HG02870 (cell line): ENCODE results near the gene FAT1.

Experiments used
- ATAC-seq: cut with Tn5 transposase; IDR thresholded peaks from one replicate; pipeline ENCODE4 v1.9.1; 2021; ENCODE audit warnings: mild to moderate bottlenecking, moderate library complexity; ENCODE audit not compliant: unreplicated experiment

Gene FAT1

DNA sequence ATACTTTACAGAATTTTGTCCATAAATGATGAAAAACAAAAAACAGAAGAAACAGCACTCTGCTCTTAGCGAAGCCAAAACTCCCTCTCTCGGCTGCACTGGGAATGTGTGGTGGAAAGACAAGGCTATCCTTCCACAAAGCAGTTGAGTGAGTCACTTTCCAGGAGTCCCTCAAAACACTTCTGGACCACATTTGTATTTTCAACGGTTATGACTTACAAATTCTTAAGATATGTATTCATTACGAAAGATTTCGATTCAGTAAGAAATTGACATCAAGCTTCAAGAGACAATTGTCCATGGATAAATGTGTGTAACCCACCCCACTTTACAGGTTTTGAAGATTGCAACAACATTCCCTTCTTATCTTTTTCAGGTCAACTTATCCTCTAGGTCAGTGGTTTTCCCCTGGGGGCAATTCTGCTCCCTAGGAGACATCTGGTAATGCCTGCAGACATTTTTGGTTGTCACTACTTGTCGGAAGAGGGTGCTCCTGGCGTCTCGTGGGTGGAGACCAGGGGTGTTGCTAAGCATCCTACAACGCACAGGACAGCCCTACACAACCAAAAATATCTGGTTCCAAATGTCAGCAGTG is 101.6 kb downstream of the FAT1 start:
- ATAC-seq: no peak

DNA sequence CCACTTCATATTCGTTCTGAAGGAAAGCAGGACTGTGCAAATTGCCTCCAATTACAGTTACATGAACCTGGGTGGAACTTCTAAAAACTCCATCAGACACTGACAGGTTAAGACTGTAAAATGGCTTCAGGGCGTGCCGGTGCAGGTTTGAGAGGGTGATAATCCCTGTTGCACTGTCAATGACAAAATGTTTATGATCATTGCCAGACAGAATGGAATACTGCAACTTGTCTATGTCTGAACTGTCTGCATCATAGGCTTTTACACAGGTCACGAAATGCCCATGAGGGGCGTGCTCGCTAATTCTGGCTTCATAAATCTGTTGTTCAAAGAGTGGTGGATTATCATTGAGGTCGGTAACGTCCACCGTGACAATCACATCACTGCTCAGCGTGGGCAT is 104.6 kb downstream of the FAT1 start:
- ATAC-seq: no peak

DNA sequence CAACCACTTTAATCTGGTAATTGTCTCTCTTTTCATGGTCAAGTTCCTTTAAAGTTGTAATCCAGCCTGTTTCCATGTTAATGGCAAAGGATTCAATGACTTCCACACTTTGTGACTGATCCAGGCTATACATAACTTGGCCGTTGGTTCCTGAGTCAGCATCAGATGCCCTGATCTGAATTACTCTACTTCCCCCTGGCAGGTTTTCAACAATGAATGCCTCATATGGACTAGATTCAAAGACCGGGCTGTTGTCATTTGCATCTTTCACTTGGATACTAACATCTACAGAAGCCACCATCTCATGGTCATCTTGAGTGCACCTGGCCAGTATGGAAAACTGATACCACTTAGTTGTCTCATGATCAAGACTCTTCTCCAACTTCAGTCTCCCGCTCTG is 105.7 kb downstream of the FAT1 start:
- ATAC-seq: no peak

DNA sequence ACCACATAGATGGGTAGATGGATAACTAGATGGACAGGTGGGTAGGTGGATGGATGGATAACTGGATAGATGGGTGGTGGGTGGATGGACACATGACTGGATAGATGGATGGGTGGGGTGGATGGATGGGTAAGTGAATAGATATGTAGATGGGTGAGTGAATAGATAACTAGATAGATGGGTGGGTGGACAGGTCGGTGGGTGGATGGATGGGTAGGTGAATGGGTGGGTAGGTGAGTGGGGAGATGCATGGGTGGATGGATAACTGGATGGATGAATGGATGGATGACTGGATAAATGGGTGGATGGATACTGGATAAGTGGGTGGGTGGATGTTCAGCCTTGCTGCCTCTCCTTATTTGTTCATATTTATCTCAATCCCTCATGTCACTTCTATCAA is 116.2 kb downstream of the FAT1 start:
- ATAC-seq: no peak

DNA sequence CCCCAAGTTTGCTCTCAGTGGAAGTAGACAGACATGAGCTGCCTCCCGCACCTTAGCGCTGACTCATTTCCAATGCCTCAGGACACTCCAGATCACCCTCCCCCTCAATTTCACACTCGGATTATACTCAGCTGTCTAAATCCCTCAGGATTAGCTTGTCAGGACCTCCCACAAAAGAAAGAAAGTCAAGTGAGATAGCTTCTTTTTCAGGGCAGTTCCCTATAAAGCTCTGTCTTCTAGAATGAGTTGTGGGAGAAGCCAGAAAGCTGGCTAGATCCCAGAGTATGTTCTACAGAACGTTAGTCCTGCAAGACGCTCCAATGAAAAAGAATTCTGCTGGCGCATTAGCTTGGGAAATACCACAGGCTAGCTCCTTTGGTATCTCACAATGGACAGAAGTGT is 117.1 kb downstream of the FAT1 start:
- ATAC-seq: no peak

DNA sequence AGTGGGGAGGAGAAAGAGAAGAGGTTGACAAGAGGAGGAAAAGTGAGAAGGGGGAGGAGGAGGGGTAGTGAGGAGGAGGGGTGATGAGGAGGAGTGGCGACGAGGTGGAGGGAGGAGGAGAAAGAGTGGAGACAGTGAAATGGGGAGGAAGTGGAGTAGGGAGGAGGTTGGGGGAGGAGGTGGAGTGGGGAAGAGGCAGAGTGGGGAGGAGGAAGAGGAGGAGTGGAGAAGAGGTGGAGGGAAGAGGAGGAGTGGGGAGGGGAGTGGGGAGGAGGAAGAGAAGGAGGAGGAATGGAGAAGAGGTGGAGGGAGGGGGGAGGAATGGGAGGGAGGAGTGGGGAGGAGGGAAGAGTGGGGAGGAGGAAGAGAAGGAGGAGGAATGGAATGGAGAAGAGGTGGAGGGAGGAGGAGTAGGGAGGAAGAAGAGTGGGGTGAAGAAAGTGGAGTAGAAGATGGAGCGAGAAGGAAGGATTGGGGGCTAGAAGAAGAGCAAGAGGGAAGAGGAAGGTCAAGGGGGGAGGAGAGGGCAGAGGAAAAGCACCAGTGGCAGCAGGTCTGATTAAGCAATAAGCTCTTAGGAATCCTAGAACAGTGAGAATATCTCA is 118.3 kb downstream of the FAT1 start:
- ATAC-seq: no peak

DNA sequence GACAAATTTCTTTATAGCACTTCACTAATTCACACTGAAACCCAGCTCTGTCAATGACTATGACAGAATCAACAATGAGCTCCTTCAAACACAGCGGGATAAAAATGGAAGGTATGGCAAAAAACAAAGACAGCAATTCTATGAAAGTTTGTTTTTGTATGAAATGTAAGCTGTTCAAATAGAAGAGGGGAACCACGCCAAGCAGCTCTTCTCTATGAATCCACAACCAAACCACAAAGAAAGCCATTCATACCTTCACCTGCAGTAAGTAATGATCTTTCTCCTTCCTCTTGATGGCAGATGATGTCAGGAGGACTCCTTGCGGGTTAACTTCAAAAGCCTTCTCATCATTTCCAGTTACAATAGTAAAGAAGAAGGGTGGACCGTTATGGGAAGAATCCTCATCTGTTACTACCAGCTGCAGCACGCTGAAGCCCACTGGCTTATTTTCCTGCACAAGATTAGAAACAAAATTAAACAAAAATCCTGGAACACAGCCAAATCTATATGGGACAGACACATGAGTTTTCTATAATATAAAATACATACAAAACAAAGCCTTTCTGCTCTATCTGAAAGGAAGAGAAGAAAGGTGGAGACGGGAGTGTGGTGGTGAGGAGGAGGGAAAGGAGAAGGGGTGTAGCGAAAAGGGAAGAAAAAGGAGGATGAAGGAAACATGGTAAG is 119.4 kb downstream of the FAT1 start:
- ATAC-seq: no peak

DNA sequence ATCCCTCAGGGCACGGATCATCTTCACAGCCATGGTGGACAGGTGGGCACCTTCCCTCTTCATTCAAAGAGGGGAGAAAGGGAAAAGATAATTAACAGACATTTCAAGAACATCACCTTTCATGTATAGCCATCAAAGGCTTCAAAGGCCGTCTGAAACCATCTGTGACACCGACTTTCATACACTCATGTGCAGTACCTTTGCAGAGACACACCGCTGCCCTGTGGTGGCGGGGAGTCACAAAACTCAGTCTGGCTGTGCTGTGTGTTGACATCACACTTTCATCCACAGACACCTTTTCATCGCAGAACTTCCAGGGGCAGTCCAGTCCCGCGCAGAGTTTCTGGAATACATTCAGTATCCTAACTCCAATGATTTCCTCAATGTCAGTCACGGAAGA is 120.7 kb downstream of the FAT1 start:
- ATAC-seq: no peak

DNA sequence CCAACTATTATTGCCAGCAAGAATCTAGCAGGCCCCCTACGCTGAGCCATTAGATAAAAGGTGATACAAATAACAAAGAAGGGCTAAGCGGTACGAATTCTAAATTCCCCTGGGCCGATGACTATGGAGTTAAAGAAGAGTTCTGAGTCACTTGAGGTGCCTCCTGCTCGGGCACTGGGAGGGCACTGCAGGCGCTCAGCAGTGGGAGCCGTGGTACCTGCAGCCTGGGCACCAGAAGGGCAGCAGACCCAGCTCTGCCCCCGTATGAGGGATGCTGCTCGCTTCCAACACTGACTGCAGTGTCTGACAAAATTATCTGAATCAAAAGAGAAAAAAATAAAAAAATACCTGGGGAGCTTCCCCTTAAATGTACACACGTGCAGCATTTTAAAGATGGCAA is 124.2 kb downstream of the FAT1 start:
- no peak for ATAC-seq

DNA sequence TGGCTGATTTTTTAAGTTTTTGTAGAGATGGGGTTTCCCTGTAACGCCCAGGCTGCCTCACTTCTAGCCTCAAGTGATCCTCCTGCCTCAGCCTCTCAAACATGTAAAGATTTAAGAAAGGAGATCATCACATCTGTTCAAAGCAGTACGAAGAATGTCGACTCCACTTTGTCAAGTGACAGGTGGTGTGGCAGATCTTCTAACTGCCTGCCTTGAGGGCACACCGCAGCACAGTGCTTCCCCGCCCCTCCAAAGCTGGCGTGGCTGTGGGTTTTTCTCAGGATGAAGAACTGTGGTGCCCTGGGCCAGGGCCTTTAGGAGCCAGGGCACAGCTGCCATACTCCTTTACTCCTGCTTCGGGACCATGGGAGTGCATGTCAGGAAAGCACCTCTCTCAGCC is 125.0 kb downstream of the FAT1 start:
- no peak for ATAC-seq

DNA sequence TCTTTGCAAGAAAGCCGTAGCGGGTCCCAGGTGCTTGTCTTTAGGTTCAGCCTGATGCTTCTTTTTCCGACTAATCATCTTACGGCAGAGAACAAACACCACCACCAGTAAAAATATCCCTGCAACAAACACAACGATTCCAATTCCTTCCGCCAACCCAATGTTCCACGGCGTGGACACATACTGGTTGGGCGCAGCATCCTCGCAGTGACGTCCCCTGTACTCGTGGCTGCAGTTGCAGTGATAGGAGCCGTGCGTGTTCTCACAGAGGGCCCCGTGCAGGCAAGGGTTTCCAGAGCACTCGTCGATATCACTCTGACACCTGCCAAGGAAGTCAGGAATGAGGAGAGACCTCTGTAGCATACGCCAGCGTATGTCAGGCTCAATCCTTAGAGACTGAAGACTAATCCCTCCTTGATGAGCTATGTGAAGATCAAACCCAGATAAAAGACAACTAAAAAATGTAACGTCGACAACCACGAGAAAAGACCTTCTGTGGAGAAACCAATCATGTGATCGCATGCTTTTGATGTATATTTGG is 126.7 kb downstream of the FAT1 start:
- no peak for ATAC-seq

DNA sequence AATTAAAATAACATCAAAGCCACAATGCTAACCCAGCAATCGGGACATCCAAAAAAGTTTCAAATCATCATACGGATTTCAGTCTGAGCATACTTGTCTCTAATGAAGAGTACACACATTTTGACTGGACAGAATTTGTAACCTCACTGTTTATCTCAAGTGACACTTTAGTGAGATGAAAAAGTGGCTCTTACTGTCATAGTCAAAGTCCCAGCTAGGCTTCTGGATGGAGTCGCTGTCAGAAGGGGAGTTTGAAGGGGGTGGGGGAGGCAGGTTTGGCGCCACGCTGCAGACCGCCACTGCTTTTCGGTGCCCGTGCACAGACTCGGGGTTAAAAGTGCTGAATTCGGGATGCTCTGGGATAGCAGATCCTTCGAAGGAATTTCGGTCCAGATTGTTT is 127.3 kb downstream of the FAT1 start:
- ATAC-seq: no peak

DNA sequence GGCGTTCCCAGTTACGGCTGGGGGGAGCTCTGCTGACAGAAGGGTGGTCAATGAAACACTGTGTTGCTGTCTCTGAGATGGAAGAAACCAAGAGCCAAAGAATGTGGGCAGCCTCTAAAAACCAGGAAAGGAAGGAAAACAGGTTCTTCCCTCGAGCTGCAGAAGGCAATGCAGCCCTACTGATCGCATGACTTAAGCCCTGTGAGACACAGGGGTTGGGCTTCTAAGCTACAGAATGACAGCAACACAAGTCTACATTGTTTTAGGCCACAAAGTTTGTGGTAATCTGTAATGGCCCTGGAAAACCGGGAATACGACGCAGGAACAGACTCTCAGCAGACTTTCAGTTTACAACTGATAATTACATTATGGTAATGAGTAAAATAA is 130.1 kb downstream of the FAT1 start:
- no peak for ATAC-seq

DNA sequence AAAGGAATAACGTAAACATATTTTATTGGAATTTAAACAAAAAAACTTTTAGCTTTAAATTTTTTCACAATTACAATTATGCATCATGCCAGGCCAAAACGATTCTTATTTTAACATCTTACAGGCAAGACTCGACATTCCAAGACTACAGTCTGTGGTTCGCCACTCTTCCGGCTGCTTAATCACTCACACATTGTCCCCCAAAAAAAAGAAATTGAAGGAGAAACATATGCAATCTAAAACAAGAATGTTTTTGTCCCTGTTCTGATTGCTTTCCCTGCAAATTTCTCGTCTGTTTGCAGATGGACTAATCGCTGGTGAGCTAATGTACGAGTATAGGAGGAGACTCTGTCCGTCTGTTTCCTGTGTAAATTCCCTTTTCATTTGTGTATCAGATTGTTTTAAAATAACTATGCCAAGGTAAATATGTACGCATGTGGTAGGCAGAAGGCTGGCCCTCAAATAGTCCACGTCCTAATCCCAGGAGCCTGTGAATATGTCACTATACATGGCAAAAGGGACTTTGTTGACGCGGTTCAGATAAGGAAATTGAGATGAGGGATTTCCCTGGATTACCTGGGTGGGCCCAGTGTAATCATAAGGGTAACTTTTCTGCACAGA is 130.6 kb downstream of the FAT1 start:
- no peak for ATAC-seq

DNA sequence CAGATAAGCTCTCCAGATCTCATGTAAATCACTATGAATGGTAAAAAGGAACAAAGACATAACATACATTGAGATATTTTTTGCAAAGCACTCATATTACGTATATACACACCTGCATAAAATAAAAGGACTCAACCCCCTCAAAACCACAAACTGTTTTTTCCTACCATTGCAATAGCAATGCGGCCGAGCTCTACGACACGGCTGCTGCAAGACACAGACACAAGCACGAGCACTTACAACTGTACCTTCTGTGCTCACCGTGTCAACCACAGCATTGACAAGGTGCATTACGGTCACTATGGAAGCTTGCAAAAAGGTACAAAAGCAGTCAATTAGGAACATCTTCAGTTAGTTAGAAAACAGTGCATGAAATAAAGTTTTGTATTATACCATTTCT is 131.2 kb downstream of the FAT1 start:
- ATAC-seq: no peak

DNA sequence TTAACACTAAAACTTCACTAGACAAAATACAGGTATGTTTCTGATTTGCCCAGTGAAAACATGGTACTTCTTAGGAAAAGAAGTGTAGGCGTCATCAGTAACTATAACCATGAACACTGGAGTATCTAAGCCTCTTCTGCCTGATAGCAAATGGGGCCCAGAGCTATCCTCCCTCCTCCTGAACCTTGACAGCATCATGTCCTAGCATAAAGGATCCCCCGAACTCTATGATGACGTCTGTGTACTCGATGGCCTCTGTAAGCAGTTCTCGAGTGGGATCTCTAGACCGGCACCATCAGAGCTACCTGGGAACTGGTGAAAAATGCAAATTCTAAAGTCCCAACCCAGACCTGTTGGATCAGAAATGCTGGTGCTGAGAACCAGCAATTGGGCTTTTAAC is 132.0 kb downstream of the FAT1 start:
- no peak for ATAC-seq

DNA sequence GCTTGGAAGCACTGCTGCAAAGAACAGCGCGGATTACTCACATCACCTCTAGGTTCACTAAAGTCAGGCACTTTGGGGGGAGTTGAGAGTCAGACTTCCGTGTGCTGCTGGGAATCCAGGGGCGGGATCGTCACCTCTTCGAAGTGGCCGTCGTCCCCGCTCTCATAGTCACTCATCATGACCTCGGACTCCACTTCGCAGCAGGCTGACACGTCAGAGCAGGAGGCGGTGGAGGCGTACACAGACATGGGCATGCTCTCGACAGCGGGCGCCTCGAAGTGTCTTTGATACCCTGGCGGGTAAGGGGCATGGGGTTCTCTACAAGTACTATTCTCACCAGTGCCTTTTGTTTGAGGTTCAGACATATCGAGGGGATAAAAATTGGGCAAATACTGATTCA is 135.2 kb downstream of the FAT1 start:
- no peak for ATAC-seq

DNA sequence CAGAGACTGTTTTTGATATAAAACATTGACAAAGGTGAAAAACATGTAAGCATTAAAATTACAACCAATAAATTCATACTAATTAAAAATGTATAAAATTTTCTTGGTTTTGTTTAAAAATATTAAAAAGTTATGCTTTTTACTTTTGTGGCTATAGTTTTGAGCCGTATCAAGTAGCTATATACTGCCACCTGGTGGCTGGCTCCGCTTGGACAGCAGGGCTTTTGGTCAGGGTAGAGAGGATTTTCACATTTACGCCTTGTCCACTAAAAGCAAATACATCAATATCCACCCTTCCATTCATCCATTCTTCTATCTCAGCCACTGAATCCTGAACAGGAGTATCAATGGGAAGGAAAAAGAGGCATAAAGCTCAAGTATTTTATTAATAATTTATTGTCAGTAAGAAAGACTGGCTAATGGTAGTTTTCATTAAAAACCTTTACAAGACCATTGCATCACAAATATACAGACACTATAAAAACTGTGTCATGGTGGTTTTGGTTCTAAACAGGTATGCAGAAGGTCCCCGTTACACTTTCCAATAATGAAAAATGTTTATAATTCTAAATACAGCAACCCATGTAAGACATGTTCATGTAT is 136.1 kb downstream of the FAT1 start:
- peak; percentile 72 for ATAC-seq

DNA sequence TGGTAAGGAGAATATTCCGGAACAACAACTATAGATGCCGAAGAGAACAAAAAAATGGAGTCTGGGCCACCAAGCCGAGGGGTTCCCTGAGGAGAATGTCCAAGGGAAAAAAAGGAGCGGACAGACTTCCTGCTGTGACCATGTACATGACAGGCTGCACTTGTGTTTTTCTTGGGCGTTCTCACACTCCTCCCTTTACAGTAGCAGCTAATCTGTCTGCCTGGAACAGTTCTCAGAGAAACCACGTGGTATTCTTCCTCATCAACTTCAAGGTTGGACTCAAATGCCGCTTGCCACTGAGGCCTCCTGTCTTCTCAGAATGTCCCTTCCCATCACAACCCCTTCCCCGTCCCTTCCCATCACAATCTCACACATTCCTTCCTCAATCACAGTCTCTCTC is 137.5 kb downstream of the FAT1 start:
- ATAC-seq: no peak

DNA sequence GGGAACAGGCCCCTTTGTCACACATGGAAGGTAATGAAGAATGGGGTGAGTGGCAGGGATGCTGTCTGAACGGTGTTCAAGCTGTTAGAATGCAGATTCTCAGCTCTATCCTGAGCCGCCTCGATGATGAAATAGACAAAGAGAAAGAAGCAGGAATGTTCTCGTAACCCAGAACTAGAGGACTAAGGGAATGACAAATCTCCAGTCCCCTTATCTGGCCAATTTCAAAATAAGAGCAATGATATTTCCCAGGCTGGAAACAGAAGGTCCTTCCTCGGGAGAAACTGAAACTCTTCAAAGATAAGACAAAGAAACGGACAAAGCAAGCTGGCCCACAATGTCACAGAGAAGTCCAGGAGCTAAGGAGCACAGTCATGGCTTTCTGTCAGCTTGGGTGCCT is 138.7 kb downstream of the FAT1 start:
- ATAC-seq: no peak

DNA sequence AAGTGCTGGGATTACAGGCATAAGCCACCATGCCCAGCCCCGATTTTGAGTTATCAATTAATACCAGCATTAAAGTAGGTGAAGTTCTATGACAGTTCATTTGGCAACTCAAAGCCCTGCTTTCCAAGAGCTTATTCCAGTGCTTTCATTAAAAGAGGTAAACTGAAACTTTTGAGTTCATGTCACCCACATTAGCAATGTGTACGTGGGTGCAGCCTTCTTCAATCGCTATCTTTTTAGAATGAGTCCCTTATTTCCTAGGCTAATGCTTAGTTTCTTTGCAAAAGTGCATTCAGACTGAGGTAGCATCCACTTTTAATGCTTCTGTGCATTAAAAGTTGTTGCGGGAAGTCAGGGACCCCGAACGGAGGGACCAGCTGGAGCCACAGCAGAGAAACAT is 142.2 kb downstream of the FAT1 start:
- ATAC-seq: no peak

DNA sequence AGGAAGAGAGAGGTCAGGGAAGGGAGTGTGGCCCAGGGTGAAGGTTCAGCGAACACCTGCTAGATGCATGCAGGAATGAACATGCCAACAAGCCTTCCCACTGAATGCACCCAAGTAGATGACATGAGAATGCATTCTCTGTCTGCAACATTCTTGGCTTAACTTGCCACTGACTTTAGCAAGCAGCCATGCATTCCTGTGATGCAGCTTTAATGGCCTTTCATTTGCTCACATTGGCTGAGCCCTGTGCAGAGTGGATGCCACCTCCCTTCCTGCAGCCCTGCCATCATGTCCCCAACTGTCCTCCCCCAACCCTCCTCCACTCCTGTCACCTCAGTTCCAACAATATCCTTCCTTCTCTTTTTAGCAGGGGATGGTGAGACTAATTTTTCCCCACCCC is 143.0 kb downstream of the FAT1 start:
- ATAC-seq: no peak
